ENCODE measurements around the gene GGA1. TPM values are rescaled to one million over a fixed set of nuclear protein-coding genes. Genes with fewer than 3 reads are reported as not detected.

GGA1 gene
- polyA plus RNA-seq, 1 of the 3 experiments (the other 2 are of a cell fraction): 81.1 TPM

DNA sequence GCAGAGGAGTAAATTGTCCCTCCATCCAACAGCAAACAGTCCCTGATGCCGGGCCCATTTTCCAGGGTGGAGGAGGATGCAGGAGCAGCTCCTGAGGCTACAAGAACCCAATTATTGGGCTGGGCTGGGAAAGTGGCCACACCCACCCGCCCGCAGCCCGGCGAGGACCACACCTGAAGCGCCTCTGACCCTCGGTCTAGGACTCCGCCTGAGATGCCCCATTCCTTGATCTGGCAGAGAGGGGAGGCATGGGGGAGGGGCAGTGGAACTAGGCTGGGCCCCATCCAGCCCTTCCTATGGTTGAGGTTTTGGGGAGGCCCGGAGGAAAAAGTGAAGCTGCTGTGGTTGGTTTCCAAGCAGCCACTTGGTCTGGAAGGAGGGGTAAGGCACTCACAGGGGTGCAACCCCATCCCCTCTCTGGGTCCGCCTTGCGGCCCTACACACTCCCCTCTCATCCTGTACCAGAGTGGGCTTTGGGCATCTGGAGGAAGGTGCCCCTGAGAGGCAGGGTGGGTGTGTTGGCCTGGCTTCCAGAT, 64.4 kb downstream of the GGA1 start:
- H3K9me3 ChIP-seq: no peaks in the 10 kb centered on the region
- DNase-seq: no peak
- no peak overlapping the region for H3K27ac ChIP-seq (ENCODE audit: low read depth in 2 of 2, low read length in 1 of 2)
- peaks cover 30% of the 10 kb centered on the region for H3F3A ChIP-seq (replicated peaks; ENCODE audit: insufficient read depth)
- H3K4me1 ChIP-seq (ENCODE audit: control insufficient read depth in 1 of 2, insufficient read depth in 2 of 2, low read depth in 1 of 2, low read length in 1 of 2): peaks cover 6 to 19% of the 10 kb centered on the region in 2 experiments; a peak in 2 of 4 replicates
- no peak overlapping the region for H2AFZ ChIP-seq (ENCODE audit: low read depth)
- POLR2A ChIA-PET: no interaction called here
- H3K27me3 ChIP-seq (ENCODE audit: insufficient read depth): no peaks in the 10 kb centered on the region
- CTCF ChIA-PET: interaction anchor here (0.9 to 44.3 kb wide), 4 partner anchors 11 to 39 kb away, joined by 3 to 898 read pairs (median 16); partner anchors contain the start of gene SH3BP1
- peaks cover 3 to 13% of the 10 kb centered on the region in 2 experiments for H3K36me3 ChIP-seq (replicated peaks in 1 of 2; ENCODE audit: control insufficient read depth in 1 of 2, insufficient read depth in 2 of 2, low read length in 1 of 2)
- H3K79me2 ChIP-seq (ENCODE audit: insufficient read depth): peaks cover 35% of the 10 kb centered on the region
- TF ChIP-seq FOXM1 (IDR thresholded peaks at IDR 0.05; ENCODE audit: low read depth): no peak
- no peak for TF ChIP-seq USF2 (IDR thresholded peaks at IDR 0.05; ENCODE audit: borderline replicate concordance, low read depth, low read length)
- TF ChIP-seq RFX5 (IDR thresholded peaks at IDR 0.05; ENCODE audit: low read length): no peak
- no peak for TF ChIP-seq GATA2 (CRISPR knock-in tag; IDR thresholded peaks at IDR 0.05)
- TF ChIP-seq JUND (IDR thresholded peaks at IDR 0.05): no peak
- TF ChIP-seq, protein P1, sequence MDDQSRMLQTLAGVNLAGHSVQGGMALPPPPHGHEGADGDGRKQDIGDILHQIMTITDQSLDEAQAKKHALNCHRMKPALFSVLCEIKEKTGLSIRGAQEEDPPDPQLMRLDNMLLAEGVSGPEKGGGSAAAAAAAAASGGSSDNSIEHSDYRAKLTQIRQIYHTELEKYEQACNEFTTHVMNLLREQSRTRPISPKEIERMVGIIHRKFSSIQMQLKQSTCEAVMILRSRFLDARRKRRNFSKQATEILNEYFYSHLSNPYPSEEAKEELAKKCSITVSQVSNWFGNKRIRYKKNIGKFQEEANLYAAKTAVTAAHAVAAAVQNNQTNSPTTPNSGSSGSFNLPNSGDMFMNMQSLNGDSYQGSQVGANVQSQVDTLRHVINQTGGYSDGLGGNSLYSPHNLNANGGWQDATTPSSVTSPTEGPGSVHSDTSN (IDR thresholded peaks at IDR 0.05): no peak
- TF ChIP-seq, protein P2, sequence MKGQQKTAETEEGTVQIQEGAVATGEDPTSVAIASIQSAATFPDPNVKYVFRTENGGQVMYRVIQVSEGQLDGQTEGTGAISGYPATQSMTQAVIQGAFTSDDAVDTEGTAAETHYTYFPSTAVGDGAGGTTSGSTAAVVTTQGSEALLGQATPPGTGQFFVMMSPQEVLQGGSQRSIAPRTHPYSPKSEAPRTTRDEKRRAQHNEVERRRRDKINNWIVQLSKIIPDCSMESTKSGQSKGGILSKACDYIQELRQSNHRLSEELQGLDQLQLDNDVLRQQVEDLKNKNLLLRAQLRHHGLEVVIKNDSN (IDR thresholded peaks at IDR 0.05; ENCODE audit: borderline replicate concordance, low read depth): no peak
- TF ChIP-seq SMC3 (IDR thresholded peaks at IDR 0.05; ENCODE audit: low read depth, low read length): no peak
- TF ChIP-seq NFIC (IDR thresholded peaks at IDR 0.05; ENCODE audit: borderline replicate concordance): no peak
- peaks cover 11% of the 10 kb centered on the region for H4K20me1 ChIP-seq (ENCODE audit: insufficient read depth)
- H3K4me3 ChIP-seq (ENCODE audit: low read depth in 2 of 2, low read length in 1 of 2): no peak overlapping the region
- no peak overlapping the region for H3K4me2 ChIP-seq
- H3K9ac ChIP-seq: no peak overlapping the region
- 90% methylated on average over 4 of the region's 11 CpGs for WGBS (ENCODE audit: low lambda C conversion rate)
- H3K9me2 ChIP-seq: no peaks in the 10 kb centered on the region

DNA sequence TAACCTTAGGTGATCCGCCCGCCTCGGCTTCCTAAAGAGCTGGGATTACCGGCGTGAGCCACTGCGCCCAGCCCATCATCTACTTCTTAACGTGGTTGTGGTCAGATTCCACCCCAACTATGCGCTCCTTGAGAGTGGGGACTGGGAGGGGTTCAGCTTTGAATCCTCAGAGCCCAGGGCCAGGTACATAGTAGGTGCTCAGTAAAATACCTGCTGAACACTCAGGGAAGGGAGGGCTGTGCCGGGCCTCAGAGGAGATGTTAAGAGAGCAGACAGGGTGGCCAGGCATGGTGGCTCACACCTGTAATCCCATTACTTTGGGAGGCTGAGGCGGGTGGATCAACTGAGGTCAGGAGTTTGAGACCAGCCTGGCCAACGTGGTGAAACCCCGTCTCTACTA, 65.6 kb downstream of the GGA1 start:
- H3K4me1 ChIP-seq (ENCODE audit: control insufficient read depth in 1 of 2, insufficient read depth in 2 of 2, low read depth in 1 of 2, low read length in 1 of 2): peaks cover 11 to 19% of the 10 kb centered on the region in 2 experiments; a peak in 2 of 4 replicates
- H3K27ac ChIP-seq (ENCODE audit: low read depth in 2 of 2, low read length in 1 of 2): peak overlapping the region; percentile 94; a peak in 3 of 4 replicates
- ChIA-PET CTCF (interaction anchor here (1.1 to 44.3 kb wide), 4 partner anchors 13 to 82 kb away, joined by 3 to 898 read pairs (median 10); partner anchors contain the start of genes PDXP and SH3BP1), POLR2A (interaction anchor here (1.2 to 4.5 kb wide), 3 partner anchors 10 to 16 kb away, joined by 3 to 28 read pairs (median 12); partner anchors contain the start of genes NOL12 and PDXP)
- H3K27me3 ChIP-seq (ENCODE audit: insufficient read depth): no peaks in the 10 kb centered on the region
- H3K4me2 ChIP-seq: peak overlapping the region; percentile 98
- peaks cover 8 to 22% of the 10 kb centered on the region in 2 experiments for H3K36me3 ChIP-seq (replicated peaks in 1 of 2; ENCODE audit: control insufficient read depth in 1 of 2, insufficient read depth in 2 of 2, low read length in 1 of 2)
- H3K4me3 ChIP-seq (ENCODE audit: low read depth in 2 of 2, low read length in 1 of 2): no peak overlapping the region
- H3F3A ChIP-seq (replicated peaks; ENCODE audit: insufficient read depth): peaks cover 42% of the 10 kb centered on the region
- H3K9ac ChIP-seq: peak overlapping the region; percentile 94; the same call in 1 of the 2 replicates
- no peak overlapping the region for H2AFZ ChIP-seq (ENCODE audit: low read depth)
- no peak for TF ChIP-seq JUND (IDR thresholded peaks at IDR 0.05)
- no peak for TF ChIP-seq RXRA (IDR thresholded peaks at IDR 0.05; ENCODE audit: borderline replicate concordance, low read depth)
- no peak for TF ChIP-seq RAD21 (IDR thresholded peaks at IDR 0.05; ENCODE audit: low read length)
- no peak for TF ChIP-seq ELF1 (IDR thresholded peaks at IDR 0.05)
- TF ChIP-seq NFIC (IDR thresholded peaks at IDR 0.05; ENCODE audit: borderline replicate concordance): no peak
- TF ChIP-seq RCOR1 (IDR thresholded peaks at IDR 0.05; ENCODE audit: low read length): no peak
- TF ChIP-seq FOSL2 (IDR thresholded peaks at IDR 0.05; ENCODE audit: borderline replicate concordance, low read depth): no peak
- TF ChIP-seq POLR2AphosphoS5 (IDR thresholded peaks at IDR 0.05; ENCODE audit: low read depth, low read length): no peak
- no peak for TF ChIP-seq USF2 (IDR thresholded peaks at IDR 0.05; ENCODE audit: borderline replicate concordance, low read depth, low read length)
- TF ChIP-seq GABPA (IDR thresholded peaks at IDR 0.05; ENCODE audit: low read depth): no peak
- no peak for TF ChIP-seq MXI1 (IDR thresholded peaks at IDR 0.05; ENCODE audit: low read depth, low read length)
- no peak for DNase-seq
- H3K9me3 ChIP-seq: no peaks in the 10 kb centered on the region
- 96% methylated on average over 12 of the region's 12 CpGs for WGBS (ENCODE audit: low lambda C conversion rate)
- H3K9me2 ChIP-seq: no peaks in the 10 kb centered on the region
- H4K20me1 ChIP-seq (ENCODE audit: insufficient read depth): peaks cover 23% of the 10 kb centered on the region
- H3K79me2 ChIP-seq (ENCODE audit: insufficient read depth): peaks cover 37% of the 10 kb centered on the region
